ENCODE results near the gene PGK1.
A peak's percentile ranks its signal among the peaks of the same experiment; 100 is the strongest.

PGK1 gene

DNA sequence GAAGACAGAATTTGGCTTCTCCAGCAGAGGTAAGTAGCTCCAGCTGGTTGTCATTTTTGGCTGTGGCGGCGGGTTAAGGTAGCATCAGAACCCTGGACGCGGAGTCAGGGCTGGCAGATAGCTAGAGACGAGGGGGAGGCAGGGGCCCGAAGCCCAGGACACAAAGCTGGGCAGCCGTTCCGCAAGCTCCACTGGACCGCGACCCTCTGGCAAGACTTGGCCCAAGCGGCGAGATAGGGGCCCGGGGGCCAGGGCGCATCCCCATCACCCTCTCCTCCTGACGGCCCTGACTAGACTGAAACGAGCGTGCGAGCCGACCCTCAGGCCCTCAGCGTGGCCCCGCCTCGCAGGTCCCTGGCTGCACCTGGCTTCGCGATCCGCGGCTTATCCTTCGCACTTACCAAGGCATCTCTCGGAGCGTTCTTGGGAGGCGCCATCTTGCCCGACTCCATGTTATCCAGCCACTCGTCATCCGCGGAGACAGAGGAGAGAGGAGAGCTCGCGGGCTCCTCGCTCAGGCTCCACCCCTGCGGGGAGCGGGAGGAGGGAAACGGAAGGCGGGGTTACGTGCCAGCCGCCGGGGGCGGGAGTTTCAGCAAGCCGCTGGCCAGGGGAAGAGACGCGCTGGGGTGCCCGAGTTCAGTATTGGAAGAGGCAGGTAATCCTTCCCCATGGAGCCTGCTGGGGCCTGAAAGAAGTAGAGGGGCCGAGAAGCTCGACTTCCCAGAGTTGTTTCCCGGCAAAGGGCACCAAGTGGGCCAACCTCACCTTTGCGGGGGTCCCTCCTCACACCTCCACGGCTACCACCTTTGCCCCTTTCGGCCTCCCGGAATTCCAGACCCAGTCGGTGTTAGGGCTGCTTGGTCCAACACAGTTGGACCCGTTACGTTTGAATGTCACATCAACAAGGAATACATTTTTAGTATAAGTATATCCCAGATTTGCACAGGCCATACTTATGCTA is 35.4 kb downstream of the PGK1 start, which contains the start of gene TAF9B:
Gene TAF9B (minus strand): TSS at position 491 of the 964 bp plus-strand sequence. CDS start 39 bp downstream, at position 452.
- TF ChIP-seq, protein P1, sequence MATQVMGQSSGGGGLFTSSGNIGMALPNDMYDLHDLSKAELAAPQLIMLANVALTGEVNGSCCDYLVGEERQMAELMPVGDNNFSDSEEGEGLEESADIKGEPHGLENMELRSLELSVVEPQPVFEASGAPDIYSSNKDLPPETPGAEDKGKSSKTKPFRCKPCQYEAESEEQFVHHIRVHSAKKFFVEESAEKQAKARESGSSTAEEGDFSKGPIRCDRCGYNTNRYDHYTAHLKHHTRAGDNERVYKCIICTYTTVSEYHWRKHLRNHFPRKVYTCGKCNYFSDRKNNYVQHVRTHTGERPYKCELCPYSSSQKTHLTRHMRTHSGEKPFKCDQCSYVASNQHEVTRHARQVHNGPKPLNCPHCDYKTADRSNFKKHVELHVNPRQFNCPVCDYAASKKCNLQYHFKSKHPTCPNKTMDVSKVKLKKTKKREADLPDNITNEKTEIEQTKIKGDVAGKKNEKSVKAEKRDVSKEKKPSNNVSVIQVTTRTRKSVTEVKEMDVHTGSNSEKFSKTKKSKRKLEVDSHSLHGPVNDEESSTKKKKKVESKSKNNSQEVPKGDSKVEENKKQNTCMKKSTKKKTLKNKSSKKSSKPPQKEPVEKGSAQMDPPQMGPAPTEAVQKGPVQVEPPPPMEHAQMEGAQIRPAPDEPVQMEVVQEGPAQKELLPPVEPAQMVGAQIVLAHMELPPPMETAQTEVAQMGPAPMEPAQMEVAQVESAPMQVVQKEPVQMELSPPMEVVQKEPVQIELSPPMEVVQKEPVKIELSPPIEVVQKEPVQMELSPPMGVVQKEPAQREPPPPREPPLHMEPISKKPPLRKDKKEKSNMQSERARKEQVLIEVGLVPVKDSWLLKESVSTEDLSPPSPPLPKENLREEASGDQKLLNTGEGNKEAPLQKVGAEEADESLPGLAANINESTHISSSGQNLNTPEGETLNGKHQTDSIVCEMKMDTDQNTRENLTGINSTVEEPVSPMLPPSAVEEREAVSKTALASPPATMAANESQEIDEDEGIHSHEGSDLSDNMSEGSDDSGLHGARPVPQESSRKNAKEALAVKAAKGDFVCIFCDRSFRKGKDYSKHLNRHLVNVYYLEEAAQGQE (IDR thresholded peaks at IDR 0.05; ENCODE audit: insufficient read depth in 1 of 2, low read depth in 2 of 2, low read length in 2 of 2): peak in 1 of 2 experiments; percentile 10; a peak in 1 of 4 replicates
- TF ChIP-seq POLR2AphosphoS5 (IDR thresholded peaks at IDR 0.05; ENCODE audit: low read depth, low read length): peak; percentile 84
- peak; percentile 79; the same call in 1 of the 2 replicates for TF ChIP-seq TAF1 (IDR thresholded peaks at IDR 0.05; ENCODE audit: borderline replicate concordance, insufficient read depth, low read length)
- TF ChIP-seq FOXP2 (optimal IDR thresholded peaks at IDR 0.05; ENCODE audit: borderline replicate concordance, extremely low read depth, extremely low read length, insufficient read depth): no peak
- TF ChIP-seq SIN3A (IDR thresholded peaks at IDR 0.05; ENCODE audit: borderline replicate concordance, insufficient read depth, low read length): no peak

DNA sequence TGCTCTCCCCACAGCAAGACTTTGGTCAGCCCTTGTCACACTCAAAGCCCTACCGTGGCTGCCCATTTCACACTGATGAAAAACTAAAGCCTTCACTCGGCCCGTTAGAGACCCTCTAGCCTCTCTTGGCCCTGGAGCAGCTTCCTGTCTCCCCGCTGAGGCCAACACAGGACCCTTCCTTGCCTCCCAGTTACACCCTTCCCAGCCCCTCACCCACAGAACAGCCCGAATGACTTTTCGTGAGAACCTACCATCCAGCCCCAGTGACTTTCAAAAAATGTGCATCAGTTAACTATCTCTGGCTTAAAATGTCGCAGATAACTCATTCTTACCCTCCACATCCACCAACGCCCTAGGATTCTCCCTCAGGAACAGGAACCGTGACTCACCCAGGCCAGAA is 36.2 kb downstream of the PGK1 start:
- TF ChIP-seq TAF1 (IDR thresholded peaks at IDR 0.05; ENCODE audit: borderline replicate concordance, insufficient read depth, low read length) (no peak), SIN3A (IDR thresholded peaks at IDR 0.05; ENCODE audit: borderline replicate concordance, insufficient read depth, low read length) (no peak), FOXP2 (optimal IDR thresholded peaks at IDR 0.05; ENCODE audit: borderline replicate concordance, extremely low read depth, extremely low read length, insufficient read depth) (no peak), POLR2AphosphoS5 (IDR thresholded peaks at IDR 0.05; ENCODE audit: low read depth, low read length) (no peak)
- TF ChIP-seq, protein P1 (IDR thresholded peaks at IDR 0.05; ENCODE audit: insufficient read depth in 1 of 2, low read depth in 2 of 2, low read length in 2 of 2): no peak

- TF ChIP-seq POLR2AphosphoS5 (IDR thresholded peaks at IDR 0.05; ENCODE audit: low read depth, low read length) (no peak), SIN3A (IDR thresholded peaks at IDR 0.05; ENCODE audit: borderline replicate concordance, insufficient read depth, low read length) (no peak), TAF1 (IDR thresholded peaks at IDR 0.05; ENCODE audit: borderline replicate concordance, insufficient read depth, low read length) (no peak), FOXP2 (optimal IDR thresholded peaks at IDR 0.05; ENCODE audit: borderline replicate concordance, extremely low read depth, extremely low read length, insufficient read depth) (no peak)
- TF ChIP-seq, protein P1 (IDR thresholded peaks at IDR 0.05; ENCODE audit: insufficient read depth in 1 of 2, low read depth in 2 of 2, low read length in 2 of 2): no peak
Measured at GRCh38 chrX:78165425-78165824, 61.4 kb downstream of the PGK1 start.

- TF ChIP-seq, protein P1 (IDR thresholded peaks at IDR 0.05; ENCODE audit: insufficient read depth in 1 of 2, low read depth in 2 of 2, low read length in 2 of 2): no peak
- no peak for TF ChIP-seq TAF1 (IDR thresholded peaks at IDR 0.05; ENCODE audit: borderline replicate concordance, insufficient read depth, low read length)
- no peak for TF ChIP-seq FOXP2 (optimal IDR thresholded peaks at IDR 0.05; ENCODE audit: borderline replicate concordance, extremely low read depth, extremely low read length, insufficient read depth)
- no peak for TF ChIP-seq SIN3A (IDR thresholded peaks at IDR 0.05; ENCODE audit: borderline replicate concordance, insufficient read depth, low read length)
- TF ChIP-seq POLR2AphosphoS5 (IDR thresholded peaks at IDR 0.05; ENCODE audit: low read depth, low read length): no peak
Measured at GRCh38 chrX:78168065-78168464, 64.0 kb downstream of the PGK1 start.
